ENCODE results near the gene HPCA.

Gene HPCA

DNA sequence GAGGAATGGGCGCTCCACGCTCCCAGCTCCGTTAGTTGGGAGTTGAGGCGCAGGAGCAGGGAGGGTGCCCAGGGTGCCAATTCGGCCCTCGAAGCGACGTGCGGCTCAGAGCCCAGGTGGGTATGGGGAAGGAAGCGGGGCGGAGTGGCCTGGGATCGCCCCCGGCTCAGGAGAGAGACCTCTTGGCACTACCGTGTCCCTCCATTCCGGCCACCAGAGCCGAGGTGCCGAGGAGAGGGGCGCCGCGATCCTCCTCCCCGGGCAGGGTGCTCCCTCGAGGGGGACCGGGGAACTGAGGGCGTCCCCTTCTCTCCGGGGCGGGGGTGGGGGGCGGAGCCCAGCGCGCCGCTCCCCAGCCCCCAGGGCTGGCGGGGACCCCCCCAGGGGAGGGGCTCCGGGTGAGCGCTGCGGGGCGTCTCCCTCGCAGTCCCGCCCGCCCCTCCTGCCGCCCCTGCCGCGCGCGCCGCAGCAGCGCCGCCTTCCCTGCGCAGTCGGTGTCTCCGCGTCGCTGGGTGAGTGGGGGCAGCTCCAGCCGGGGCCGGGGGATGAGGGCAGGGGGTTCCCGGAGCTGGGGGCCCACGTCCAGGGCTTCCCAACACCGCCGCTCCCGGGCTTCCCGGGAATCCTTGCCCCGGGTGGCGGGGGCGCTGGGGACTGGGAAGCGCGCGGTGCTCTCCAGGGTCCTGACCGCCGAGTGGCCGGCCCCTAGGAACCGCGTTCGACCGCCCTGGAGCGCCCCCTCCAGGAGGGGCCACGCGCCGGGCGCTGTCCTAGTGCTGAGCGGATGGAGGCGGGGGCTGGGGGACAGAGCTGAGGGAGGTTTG, at the start of gene HPCA:
Gene HPCA (plus strand): TSS at position 488 of the 824 bp plus-strand sequence. CDS start 2,408 bp downstream, outside the sequence.
- no peaks in the 10 kb centered on the region for H3K4me1 ChIP-seq
- peaks cover 27% of the 10 kb centered on the region for H3K27me3 ChIP-seq (ENCODE audit: low read depth)
- peak; percentile 49 to 89 for DNase-seq (ENCODE audit: low spot score in 2 of 2)
- no peaks in the 10 kb centered on the region for H3K36me3 ChIP-seq (replicated peaks)
- no peaks in the 10 kb centered on the region for H3K9me3 ChIP-seq
- in situ Hi-C loops (cut with MboI; ENCODE audit: low sequenced_read_pairs), result no loop called here
- 0 out of 2 replicates have a peak within 1 kb of the TSS, but pooled peaks have one; percentile 8 for H3K4me3 ChIP-seq

DNA sequence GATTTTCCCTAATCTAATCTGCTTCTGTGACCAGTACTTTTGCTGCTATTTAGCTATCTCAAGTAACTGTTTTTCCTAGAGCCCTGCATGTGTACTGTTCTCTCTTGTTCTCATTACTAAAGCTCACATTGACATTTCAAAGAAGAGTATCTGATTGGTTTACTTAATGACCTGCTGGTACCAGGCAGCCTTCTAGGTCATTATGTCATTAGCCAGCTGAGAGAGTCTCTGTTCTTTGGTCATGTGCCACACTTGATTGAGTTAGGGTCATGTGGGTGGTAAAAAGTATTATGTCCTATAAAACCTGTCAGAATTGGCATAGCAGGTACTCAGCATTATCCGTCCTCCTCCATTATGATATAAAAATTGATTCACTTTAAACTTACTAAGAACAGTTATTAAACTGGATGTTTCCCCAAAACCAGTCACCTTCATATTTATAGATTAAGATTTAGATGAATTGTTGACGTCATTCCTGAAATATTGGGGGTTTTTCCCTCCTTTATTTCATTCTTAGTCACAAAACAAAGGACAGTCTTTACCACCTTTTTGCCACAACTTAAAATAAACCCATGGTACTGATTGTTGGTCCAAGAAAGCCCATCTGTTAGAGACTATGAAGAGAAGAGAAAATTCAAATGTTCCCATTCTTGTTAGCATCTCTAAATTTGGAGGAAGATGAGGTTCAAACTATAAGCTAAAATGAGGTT, 37.8 kb upstream of the HPCA start:
- no peaks in the 10 kb centered on the region for H3K9me3 ChIP-seq
- peaks cover 41% of the 10 kb centered on the region for H3K36me3 ChIP-seq (replicated peaks)
- H3K27me3 ChIP-seq (ENCODE audit: low read depth), result no peaks in the 10 kb centered on the region
- no peak overlapping the region for H3K4me3 ChIP-seq
- no peak for DNase-seq (ENCODE audit: low spot score in 2 of 2)
- no peaks in the 10 kb centered on the region for H3K4me1 ChIP-seq
- in situ Hi-C loops (cut with MboI; ENCODE audit: low sequenced_read_pairs), result no loop called here

DNA sequence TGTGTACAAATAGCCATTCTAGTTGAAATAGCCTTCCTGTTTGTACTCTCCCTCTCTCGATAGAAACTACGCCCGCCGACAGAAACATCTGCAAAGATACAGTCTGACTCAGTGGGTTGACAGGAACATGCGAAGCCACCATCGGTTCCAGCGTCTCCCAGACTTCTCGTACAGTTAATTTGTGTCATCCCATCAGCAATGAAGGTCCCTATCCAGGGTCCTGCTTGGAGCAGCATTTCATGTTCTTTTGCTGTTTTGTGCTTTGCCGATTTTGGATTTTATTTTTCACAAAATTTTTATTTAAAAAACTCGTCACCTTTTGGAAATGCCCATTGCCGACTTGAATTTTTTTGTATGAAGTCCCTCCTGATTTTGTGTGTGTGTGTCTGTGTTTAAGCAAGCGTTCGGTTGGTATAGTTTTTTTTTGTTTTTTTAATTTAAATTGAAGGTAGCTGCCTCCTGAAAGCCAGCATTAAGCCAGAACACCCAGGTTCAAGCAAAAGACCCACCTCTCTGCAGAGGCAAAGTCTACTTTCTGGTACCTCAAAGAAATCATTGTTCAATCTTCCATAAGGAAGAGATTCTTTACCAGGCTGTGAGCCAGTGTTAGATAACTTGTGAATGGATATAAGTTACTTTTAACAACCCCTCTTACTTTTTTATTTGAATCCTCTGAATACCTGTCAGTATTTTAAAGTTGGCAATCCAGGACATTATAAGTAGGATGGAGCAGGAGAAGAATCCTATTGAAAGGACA, 30.3 kb upstream of the HPCA start:
- Histone ChIP-seq H3K9me3 (no peaks in the 10 kb centered on the region), H3K36me3 (replicated peaks) (peaks cover 55% of the 10 kb centered on the region), H3K27me3 (ENCODE audit: low read depth) (no peaks in the 10 kb centered on the region), H3K4me3 (no peak overlapping the region), H3K4me1 (no peaks in the 10 kb centered on the region)
- DNase-seq (ENCODE audit: low spot score in 2 of 2), result no peak
- in situ Hi-C loops (cut with MboI; ENCODE audit: low sequenced_read_pairs), result no loop called here

DNA sequence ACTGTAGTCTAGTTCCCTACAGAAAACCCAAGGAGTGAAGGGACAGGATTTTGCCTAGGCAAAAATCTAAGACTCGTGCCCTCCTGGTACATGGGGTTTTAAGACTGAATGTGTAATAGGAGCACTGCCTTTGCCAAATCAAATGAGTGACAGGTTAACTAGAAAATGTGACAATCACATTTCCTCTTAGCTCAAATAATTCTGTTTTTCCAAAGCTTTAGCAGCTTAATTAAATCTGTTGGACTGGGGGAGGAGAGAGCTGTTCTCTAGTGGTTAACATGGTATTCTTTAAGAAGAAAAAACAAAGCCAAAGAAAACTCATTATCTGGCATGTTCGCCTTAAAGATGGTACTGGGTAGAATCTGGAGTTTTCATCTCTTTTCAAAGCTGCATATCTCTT, 28.2 kb upstream of the HPCA start:
- in situ Hi-C loops (cut with MboI; ENCODE audit: low sequenced_read_pairs), result no loop called here
- H3K36me3 ChIP-seq (replicated peaks), result peaks cover 43% of the 10 kb centered on the region
- no peak for DNase-seq (ENCODE audit: low spot score in 2 of 2)
- H3K27me3 ChIP-seq (ENCODE audit: low read depth), result no peaks in the 10 kb centered on the region
- no peak overlapping the region for H3K4me3 ChIP-seq
- H3K4me1 ChIP-seq, result no peaks in the 10 kb centered on the region
- no peaks in the 10 kb centered on the region for H3K9me3 ChIP-seq

- H3K27me3 ChIP-seq (ENCODE audit: low read depth), result no peaks in the 10 kb centered on the region
- H3K4me1 ChIP-seq, result no peaks in the 10 kb centered on the region
- DNase-seq (ENCODE audit: low spot score in 2 of 2), result no peak
- in situ Hi-C loops (cut with MboI; ENCODE audit: low sequenced_read_pairs), result no loop called here
- H3K4me3 ChIP-seq, result no peak overlapping the region
- H3K9me3 ChIP-seq, result no peaks in the 10 kb centered on the region
- H3K36me3 ChIP-seq (replicated peaks), result peaks cover 40% of the 10 kb centered on the region
These were observed 27.5 kb upstream of the HPCA start for GRCh38 chr1:32858791-32859190.

DNA sequence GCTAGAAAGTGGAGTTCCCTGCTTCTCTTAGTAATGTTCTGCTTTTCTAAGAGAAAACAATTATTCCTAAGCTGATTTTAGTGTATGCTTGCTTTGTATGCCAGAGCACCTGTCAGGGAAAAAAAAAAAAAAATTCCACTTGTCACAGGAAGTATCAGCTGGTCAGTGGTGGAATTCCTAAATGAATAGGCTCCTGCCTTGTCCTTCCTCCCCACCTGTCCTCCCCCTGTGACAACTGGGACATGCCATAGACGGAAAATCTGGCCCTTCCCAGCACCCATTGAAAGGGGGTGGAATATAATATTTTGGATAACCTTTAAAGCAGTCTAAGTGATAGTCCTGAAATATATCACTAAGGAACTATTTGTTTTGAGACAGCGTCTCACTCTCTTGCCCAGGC, 26.4 kb upstream of the HPCA start:
- in situ Hi-C loops (cut with MboI; ENCODE audit: low sequenced_read_pairs), result no loop called here
- no peak overlapping the region for H3K4me3 ChIP-seq
- H3K9me3 ChIP-seq, result no peaks in the 10 kb centered on the region
- no peak for DNase-seq (ENCODE audit: low spot score in 2 of 2)
- H3K27me3 ChIP-seq (ENCODE audit: low read depth), result no peaks in the 10 kb centered on the region
- no peaks in the 10 kb centered on the region for H3K4me1 ChIP-seq
- H3K36me3 ChIP-seq (replicated peaks), result peaks cover 32% of the 10 kb centered on the region

DNA sequence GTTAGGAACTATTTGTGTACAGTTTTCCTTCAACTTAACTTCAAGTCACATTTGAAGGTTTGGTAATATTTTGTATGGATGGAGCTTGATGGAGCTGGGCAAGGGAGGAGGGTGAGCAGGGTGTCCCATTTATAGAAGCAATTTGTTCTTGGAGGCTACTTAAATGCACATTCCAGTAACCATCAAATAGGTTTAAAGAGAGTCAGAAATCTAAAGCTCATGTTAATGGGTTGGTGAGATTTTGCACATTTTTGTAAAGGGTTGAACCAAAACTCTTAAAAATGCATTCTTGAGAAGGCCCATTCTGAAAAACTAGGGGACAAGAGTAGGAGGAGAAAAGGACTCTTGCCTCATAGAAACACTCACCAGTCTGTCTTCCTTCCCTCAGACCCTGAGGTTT, 25.7 kb upstream of the HPCA start:
- Histone ChIP-seq H3K9me3 (no peaks in the 10 kb centered on the region), H3K36me3 (replicated peaks) (peaks cover 25% of the 10 kb centered on the region), H3K4me3 (no peak overlapping the region), H3K4me1 (peaks cover 2% of the 10 kb centered on the region; the same call in 1 of the 2 replicates), H3K27me3 (ENCODE audit: low read depth) (no peaks in the 10 kb centered on the region)
- in situ Hi-C loops (cut with MboI; ENCODE audit: low sequenced_read_pairs), result no loop called here
- DNase-seq (ENCODE audit: low spot score in 2 of 2), result no peak

DNA sequence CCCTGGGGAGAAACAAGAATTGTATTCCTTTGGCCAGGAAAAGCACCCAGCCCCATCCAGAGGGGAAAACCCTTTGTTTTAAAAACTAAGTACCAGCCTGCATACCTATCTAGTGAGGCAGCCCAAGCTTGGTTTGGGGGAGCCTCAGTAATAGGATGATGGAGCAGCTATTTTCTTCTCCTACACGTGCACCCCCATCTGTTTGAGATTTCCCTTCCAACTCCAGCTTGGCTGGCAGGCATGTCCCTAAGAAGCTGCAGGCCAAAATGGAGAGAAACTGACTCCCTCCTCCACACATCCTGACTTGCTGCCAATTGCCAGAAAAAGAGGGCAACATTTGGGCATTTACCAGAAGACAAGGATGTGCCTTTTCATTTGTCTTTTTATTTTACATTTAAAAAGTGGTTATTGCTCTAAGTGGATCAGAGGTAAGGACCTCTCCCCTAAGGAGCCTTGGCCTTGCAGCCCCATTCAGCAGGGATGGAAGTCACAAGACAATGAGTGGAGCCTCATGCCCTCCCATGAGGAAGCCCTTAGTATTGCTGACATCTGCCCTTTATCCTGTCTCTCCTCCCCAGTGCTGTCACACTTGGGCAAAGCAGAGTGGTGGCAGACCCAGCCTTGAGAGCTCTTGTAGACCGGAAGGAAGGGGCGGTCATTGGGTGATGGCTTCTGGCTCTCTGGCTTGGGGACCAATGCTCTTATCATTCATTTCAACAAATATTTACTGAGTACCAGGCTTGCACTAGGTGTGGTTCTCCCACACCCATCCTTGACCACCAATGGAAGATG, 24.2 kb upstream of the HPCA start:
- Histone ChIP-seq H3K9me3 (no peaks in the 10 kb centered on the region), H3K4me3 (no peak overlapping the region), H3K36me3 (replicated peaks) (peaks cover 19% of the 10 kb centered on the region), H3K4me1 (peaks cover 13% of the 10 kb centered on the region), H3K27me3 (ENCODE audit: low read depth) (no peaks in the 10 kb centered on the region)
- in situ Hi-C loops (cut with MboI; ENCODE audit: low sequenced_read_pairs), result no loop called here
- DNase-seq (ENCODE audit: low spot score in 2 of 2), result no peak

DNA sequence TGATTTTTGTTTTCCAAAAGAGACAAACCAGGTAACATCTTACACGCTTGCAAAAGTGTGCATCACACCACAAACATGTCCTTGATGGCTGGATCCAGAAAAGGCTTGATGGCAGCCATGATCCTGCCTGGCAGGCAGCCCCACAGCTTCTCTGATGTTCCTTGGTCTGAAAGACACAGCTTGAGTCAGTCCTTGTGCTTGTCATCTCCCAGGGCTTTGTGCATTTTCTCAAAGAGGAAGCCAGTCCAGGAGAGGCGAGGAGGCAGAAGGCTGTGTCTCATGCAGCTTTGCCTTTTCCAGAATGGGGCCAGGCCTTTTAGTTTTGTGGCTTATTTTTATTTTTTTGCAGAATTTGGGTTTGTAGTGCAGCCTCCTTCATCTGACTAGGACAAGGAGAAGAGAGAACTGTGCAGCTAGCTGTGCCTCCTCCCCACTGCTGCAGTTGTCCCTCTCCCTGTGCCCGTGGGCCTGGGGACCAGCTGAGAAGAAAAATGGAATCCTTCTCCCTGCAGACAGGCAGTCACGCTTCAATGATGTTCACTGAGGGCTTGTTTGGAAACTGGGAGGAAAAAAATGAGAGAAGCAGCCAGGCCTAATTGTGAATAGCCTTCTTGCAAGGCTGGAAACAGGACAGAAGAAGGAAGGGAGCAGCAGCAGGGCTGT, 22.9 kb upstream of the HPCA start:
- peaks cover 10% of the 10 kb centered on the region for H3K36me3 ChIP-seq (replicated peaks)
- peaks cover 13% of the 10 kb centered on the region for H3K4me1 ChIP-seq
- DNase-seq (ENCODE audit: low spot score in 2 of 2), result no peak
- H3K9me3 ChIP-seq, result no peaks in the 10 kb centered on the region
- in situ Hi-C loops (cut with MboI; ENCODE audit: low sequenced_read_pairs), result no loop called here
- no peaks in the 10 kb centered on the region for H3K27me3 ChIP-seq (ENCODE audit: low read depth)
- no peak overlapping the region for H3K4me3 ChIP-seq

- Histone ChIP-seq H3K4me3 (no peak overlapping the region), H3K9me3 (no peaks in the 10 kb centered on the region), H3K4me1 (peaks cover 13% of the 10 kb centered on the region), H3K36me3 (replicated peaks) (peaks cover 6% of the 10 kb centered on the region; the same call in 1 of the 2 replicates), H3K27me3 (ENCODE audit: low read depth) (no peaks in the 10 kb centered on the region)
- DNase-seq (ENCODE audit: low spot score in 2 of 2), result no peak
- in situ Hi-C loops (cut with MboI; ENCODE audit: low sequenced_read_pairs), result no loop called here
These were observed 22.4 kb upstream of the HPCA start for GRCh38 chr1:32863881-32864245.

GRCh38 chr1:32864375-32865019, 21.8 kb upstream of the HPCA start:
- H3K27me3 ChIP-seq (ENCODE audit: low read depth), result no peaks in the 10 kb centered on the region
- DNase-seq (ENCODE audit: low spot score in 2 of 2), result no peak
- H3K4me3 ChIP-seq, result no peak overlapping the region
- peaks cover 6% of the 10 kb centered on the region; the same call in 1 of the 2 replicates for H3K36me3 ChIP-seq (replicated peaks)
- peaks cover 13% of the 10 kb centered on the region for H3K4me1 ChIP-seq
- in situ Hi-C loops (cut with MboI; ENCODE audit: low sequenced_read_pairs), result no loop called here
- H3K9me3 ChIP-seq, result no peaks in the 10 kb centered on the region

DNA sequence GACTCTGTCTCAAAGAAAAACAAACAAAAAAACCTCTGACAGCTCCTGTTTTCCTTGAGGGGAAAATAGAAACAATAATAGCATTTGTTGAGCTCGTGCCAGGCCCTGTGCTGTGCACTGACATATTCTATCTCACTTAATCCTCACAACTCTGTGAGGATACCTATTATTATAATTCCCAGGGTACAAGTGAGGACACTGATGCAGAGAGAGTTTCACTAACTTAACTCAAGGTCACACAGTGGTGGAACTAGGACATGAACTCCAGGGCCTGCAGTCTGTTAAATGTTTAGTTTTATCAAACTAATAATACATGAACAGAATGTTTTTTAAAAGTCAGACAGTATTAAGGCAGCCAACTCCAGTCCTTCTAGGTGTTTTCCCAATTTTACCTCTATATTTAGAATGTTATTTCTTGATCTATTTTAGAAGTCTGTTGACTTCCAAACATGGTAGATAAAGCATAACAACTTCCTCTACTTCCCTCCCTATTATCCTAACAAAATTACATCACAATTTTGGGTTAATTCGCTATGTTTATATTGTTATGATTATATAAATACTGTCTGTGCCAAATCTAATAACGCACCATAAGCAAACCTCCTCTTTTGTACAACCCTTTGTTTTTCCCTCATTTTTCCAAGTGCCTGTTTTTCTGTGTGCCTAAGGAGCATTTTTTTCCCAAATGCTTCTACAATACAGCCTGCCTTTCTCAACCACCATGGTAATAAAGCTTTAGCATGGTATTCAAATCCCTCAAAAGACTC, 20.5 kb upstream of the HPCA start:
- in situ Hi-C loops (cut with MboI; ENCODE audit: low sequenced_read_pairs), result no loop called here
- H3K9me3 ChIP-seq, result no peaks in the 10 kb centered on the region
- peaks cover 16% of the 10 kb centered on the region for H3K4me1 ChIP-seq
- peaks cover 5% of the 10 kb centered on the region; the same call in 1 of the 2 replicates for H3K36me3 ChIP-seq (replicated peaks)
- no peak overlapping the region for H3K4me3 ChIP-seq
- H3K27me3 ChIP-seq (ENCODE audit: low read depth), result no peaks in the 10 kb centered on the region
- peak in 1 of 2 experiments; percentile 19 for DNase-seq (ENCODE audit: low spot score in 2 of 2)
